Astrocyte (in vitro differentiated cells and primary cell): ENCODE measurements around the gene NR4A3.

ENCODE experiments used
- CTCF ChIP-seq: IDR thresholded peaks from 2 replicates; pipeline ENCODE4 v1.5.1; 2011; ENCODE audit warnings: low read depth, mild to moderate bottlenecking, inconsistent platforms, low read length, moderate library complexity; ENCODE audit not compliant: insufficient read depth
- EZH2 ChIP-seq: IDR thresholded peaks from 2 replicates; pipeline ENCODE4 v1.6.1; 2012; ENCODE audit warnings: mild to moderate bottlenecking, low read length, inconsistent platforms; ENCODE audit not compliant: insufficient read depth

- TF ChIP-seq CTCF, result no peak
- no peak for TF ChIP-seq EZH2
Observed at GRCh38 chr9:99816392-99816791, 5.3 kb upstream of the NR4A3 start.
